Measurements from ENCODE around the gene ZNF438.

The ZNF438 gene

DNA sequence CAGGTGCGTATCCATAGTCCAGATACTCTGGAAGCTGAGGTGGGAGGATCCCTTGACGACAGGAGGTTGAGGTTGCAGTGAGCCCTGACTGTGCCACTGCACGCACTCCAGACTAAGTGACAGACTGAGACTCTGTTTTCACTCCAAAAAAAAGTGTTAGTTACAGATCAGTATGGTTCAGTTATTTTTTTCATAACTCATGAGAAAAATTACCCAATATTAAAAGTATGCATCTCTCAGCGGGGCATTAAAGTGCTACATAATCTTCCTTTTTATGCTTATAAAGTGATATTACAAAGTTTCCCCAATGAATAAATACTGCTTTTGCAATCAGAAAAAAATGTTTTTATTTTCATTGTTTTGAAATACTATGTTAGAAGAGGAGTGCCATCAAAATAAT lies 147.9 kb downstream of the ZNF438 start:
- DNase-seq (ENCODE audit: low spot score), result no peak

DNA sequence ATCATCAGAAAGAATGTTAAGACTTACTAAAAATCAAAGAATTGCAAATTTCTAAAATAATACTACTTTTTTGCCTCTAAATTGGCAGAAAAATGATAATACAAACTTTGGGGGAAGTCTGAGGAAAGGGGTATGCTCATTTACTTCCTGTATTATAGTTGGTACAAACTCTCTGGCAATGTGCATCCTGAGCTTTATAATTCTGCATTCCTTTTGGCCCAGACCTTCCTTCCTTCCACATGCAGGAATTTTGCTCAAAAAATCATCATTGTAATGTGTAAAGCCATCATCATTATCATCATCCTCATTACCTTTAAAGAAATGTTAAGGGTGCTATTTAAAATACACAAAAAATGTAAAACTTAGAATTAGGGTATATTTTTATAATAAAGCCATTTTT lies 148.5 kb downstream of the ZNF438 start:
- DNase-seq (ENCODE audit: low spot score), result no peak

DNA sequence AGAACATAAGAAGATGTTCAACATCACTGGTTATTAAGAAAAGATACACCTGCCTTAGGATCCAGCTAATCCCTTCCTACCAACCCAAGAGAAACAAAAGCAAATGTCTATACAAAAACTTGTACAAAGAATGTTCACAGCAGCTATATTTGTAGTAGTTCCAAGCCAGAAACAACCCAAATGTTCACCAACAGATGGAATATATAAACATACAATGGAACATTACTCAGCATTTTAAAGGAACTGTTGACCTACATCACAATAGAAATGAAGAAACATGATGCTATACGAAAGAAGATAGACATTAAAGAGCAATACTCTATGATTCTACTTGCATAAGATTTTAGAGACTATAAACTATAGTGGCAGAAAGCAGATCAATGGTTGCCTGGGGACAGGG lies 149.4 kb downstream of the ZNF438 start:
- no peak for DNase-seq (ENCODE audit: low spot score)

DNA sequence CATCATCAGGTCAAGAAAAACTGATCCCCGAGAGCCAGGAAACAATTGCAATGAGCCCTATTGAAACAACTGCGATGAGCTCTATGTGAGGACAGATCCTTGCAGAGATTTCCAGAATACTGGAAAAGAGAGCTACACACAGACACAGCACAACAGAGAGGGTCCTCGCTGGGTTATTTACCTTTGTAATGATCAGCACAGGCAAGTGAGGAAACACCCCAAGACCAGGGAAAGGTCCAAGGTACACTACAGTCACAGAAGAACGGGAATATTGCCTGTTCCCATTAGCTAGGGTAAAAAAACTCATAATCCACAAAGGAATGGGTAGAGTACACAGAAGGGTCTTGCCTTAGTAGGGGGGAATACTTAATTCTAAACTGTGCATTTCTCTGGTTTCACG lies 152.7 kb downstream of the ZNF438 start:
- no peak for DNase-seq (ENCODE audit: low spot score)

DNA sequence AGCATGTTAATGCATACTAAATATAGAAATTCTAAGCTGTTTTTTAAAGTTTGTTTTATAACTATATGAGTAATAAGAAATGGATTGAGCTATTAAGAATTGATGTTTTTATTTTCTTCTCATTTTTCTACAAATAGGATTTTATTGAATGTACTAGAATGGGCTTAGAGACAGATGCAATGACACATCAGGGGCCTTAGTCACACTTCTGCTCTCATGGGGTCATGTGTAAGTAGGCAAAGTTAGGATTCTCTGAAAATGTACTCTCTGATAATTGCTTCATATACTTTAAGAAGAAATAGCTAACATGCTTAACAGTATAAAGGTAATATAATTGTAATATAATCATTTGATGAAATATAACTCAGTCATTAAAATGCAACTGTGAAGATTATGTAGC lies 154.6 kb downstream of the ZNF438 start:
- DNase-seq (ENCODE audit: low spot score), result no peak

DNA sequence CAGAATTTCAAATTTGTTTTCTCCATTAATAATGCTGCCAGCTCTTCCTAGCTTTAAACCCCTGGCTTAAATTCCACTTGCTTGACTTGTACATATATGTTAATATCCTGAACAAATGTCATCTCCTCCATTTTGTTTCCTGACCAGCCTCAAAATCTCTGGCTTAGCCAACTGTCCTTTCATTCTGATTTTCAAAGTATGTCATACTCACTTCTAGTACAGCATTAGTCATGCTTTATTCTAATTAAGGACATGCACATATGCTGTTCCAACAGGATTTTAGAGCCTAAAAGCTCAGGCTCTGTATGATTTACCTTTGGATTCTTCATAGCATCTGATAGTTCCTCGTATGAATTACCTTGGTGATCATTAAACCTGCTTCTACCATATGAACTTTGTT lies 158.3 kb downstream of the ZNF438 start:
- no peak for DNase-seq (ENCODE audit: low spot score)

DNA sequence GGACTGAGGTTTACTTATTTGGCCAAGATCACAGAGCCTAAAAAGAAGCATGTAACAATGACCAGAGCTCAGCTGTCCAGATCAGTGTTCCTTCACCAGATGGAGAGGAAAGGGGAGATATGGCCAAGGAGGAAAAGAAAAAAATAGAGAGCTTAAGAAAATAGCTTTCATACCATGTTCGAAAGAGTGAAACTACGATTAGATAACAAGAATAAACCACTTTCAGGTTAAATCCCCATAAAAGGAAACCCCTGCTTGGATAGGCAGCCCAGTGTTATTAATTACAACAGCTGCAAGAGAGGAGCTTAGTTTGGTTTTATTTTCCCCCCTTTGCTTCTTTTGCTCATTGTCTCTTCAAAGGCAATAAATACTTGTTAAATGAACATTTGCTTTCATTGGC lies 160.8 kb downstream of the ZNF438 start:
- DNase-seq (ENCODE audit: low spot score), result no peak

DNA sequence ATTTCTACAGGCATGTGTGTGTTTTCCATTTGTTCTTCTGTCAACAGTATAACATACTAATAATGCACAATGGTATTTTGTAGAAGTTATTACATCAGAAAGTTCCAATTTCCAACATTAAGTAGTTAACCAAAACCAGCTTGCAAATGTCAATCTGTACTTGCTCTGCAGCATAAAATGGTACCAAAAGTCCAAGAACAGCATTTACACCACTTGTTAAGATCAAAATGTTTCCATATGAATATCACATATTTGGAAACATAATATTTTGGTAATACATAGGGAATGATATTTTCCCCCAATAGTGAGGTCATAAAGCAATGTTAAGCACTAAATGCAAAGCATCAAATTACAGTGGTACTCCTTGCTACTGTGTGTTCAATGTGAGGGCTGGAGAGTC lies 162.1 kb downstream of the ZNF438 start:
- no peak for DNase-seq (ENCODE audit: low spot score)

DNA sequence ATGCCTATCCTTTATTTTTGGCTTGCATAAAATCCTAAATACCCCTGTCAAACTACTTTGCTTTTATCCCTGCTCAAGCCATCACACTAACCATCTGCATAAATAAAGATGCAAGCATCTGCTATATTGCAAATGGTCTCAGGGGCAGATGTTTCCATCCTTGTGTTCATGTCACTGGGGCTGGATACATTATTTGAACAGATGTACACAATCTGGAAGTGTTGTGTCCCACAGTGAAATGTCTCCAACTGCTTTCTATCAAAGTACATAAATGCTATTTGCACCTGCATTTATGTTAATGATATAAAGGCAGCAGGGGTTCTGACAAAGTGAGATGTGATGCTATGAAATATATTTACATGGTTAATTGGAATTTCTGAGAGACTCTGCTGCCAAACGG lies 163.1 kb downstream of the ZNF438 start:
- DNase-seq (ENCODE audit: low spot score), result no peak

DNA sequence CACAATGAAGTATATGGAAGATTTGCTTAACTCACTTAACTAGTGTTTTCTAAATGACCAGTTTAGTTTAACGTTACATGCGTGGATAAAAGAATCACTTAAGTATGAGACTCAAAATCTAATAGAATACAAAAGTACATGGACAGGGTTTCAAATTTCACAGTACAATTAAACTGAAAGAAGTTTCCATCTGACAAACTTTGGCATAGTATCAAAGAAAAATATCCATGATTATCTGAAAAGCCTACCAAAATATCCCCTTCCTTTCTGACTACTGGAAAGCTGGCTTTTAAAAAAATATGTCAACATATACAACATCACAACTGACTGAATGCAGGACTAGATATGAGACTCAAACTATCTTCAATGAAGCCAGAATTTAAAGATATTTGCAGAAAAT lies 164.8 kb downstream of the ZNF438 start:
- no peak for DNase-seq (ENCODE audit: low spot score)

DNA sequence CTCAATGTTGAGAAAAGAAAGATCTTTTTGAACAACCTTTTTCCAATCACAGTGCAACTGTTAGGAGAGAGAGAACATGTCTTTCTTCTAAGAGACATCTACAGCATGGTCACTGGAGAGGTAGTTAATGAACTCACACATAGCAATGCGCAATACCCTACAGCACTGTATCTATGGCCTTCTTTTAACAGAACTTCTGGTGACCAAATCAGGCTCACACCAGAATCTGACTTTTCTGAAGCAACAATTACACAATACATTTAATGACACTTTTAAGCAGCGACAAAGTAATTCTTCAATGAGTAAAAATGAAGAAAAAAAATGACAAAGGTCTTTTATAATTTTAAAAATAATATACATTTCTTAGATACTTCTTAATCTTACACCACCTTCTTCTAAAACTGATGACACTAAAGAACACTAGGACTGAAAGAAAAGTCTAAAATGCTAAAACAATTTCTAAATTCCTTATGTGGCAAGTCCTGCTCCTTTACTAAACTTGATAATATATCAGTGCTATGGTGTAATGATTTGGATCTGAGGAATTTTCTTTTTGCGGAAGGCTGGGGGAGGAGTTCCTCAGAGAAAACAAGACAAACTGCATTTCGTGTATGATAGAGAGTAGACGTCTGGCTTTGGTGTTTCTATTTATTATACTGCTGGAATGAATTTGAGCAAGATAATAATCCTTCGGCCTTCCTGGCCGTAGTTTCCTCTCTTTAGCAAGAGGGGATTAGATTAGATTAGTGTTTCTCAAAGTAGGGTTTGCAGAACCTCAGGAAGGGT lies 166.3 kb downstream of the ZNF438 start:
- DNase-seq (ENCODE audit: low spot score), result no peak

DNA sequence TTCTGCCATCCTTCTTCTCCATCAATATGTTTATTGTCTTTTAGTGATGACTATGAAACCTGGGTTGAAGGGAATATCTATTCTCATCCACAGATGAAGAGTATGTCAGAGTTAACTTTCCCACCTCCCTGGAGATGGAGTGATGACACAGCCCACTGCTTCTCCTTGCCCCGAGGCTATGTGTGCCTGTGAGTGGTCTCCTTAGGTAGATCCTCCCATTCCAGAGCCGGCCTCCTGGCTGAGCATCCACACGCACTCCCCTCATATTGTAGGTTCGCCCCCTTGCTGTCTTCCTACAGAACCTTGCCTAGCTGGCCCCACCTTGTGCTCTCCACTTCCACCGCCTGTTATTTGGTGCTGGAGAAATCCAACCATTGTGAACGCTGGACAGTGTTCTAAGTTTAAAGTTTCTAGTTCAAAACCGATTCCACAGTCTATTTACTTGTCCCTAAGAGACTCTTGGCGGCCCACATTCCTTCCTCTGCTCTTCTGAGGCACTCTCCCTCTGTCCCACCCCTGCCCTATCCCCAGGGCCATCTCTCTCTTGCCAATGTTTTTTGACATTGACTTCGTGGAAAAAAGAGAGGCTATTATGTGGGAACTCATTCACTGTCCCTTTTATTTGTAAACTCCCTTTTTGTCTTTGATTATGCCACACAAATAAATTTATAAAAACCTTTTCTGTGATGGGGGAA lies 168.0 kb downstream of the ZNF438 start:
- DNase-seq (ENCODE audit: low spot score), result no peak

DNA sequence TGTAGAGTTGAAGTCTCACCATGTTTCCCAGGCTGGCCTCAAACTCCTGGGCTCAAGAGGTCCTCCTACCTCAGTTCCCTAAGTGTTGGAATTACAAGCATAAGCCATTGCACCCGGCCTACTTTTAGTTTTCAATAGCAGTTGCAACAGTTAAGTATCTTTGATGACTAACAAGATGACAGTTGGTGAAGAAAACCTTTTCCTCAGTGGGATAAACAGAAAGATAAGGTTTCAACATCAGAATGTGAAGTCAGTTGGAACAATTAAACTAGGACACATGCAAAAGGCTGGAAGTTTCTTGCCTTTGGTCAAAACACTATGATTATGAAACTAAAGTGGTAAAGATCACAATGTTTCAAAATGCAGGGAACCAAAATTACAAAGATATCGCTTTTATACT lies 169.2 kb downstream of the ZNF438 start:
- DNase-seq (ENCODE audit: low spot score), result no peak

DNA sequence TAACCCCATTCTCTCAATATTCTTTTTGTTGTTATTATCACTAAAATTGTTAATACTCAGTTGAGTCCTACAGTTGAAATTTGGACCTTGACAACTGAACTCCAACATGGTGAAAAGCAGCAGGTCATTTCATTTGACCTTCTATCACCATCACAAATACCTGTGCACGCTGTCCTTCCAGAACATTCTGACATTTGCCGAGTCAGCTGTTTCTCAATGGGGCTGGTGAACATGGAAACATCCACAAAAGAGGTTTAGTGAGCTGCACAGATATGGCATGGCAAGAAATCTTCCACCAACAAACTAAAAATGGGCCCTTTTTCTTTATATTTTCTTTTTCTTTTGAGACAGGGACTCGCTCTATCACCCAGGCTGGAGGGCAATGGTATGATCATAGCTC lies 169.7 kb downstream of the ZNF438 start:
- no peak for DNase-seq (ENCODE audit: low spot score)

DNA sequence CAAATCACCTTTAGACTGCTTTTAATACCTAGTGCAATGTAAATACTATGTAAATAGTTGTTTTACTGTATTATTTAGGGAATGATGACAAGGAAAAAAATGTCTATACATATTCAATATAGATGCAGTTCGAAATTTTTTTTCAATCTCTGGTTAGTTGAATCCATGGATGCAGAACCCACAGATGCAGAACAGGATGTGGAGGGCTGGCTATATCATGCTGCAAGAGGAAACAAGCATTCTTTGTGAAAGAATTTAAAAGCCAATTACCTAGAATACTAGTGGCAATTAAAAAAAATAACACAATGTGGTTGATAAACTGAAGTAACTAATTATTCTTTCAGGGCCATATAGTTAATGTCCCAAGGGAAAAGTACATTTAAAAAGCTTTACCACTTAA lies 170.4 kb downstream of the ZNF438 start:
- DNase-seq (ENCODE audit: low spot score), result no peak

DNA sequence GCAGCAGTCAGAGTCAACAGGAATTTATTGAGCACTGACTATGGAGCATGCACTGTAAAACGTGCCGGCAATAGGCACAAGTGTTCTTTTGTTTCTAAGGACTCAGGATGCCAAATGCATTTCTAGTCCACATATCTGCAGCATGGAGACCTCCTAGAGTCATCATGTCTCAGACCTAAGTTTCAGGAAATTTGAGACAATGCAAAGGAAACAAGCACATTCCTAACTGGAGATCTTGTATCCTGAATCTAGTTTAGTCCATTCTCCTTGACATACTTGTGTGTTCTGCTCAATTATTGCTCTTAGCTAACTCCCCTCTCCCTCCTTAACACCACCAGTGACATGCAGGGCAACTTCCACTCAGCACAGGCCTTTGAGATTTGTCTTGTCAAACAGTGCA lies 173.2 kb downstream of the ZNF438 start:
- DNase-seq (ENCODE audit: low spot score), result no peak

DNA sequence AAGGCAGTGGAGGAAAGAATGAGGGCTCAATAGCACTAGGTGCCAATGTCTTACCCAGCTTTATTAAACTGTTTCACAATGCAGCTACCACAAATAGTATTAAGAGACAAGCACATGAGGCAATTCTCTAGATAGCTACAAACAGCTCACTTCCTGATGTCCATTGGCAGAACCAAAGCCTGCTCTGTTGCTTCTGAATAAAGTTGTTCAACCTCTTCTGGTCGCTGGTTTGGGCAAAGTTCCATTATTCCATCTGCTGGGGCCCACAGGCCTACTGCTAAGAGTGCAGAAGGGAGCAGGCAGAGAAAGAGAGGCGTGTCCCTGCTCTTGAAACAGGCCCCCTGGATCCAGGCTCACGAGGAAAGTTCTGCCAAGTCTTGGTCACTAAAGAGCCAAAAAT lies 173.9 kb downstream of the ZNF438 start:
- no peak for DNase-seq (ENCODE audit: low spot score)

DNA sequence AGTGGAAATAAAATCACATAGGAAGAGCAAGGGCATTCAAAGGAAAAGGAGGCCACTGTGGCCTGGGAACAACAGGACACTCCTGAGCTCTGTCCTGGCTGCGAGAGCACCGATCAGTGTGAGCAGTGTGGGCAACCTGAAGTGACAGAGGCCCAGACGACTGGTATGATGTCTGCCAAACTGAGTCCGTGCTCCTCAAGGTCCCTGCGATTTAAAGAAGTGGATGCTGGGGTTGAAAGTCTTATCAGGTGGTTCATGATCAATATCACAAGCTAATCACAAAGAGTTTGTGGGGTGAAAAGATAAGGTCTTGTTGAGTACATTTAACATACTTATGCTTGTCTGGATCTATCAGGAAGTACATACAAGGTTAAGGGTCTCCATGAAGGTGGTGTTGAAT lies 176.5 kb downstream of the ZNF438 start:
- DNase-seq (ENCODE audit: low spot score), result no peak

DNA sequence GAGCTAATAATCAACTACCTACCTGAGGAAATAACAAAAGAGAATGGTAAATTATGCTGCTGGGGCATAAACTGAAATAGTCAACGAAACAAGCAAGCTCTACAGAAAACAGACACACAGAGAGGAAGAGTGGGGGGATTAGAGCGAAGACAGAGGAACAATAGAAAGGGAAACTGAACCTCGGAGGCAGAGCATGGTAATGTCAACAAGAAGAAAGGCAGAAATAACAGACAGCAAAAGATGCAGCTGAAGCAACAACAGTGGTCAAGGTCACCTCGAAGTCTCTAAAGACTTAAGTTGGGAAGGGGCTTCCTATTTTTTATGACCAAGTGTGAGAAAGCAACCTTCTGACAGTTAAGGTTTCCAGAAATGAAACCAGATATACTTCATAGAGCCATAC lies 177.0 kb downstream of the ZNF438 start:
- no peak for DNase-seq (ENCODE audit: low spot score)

DNA sequence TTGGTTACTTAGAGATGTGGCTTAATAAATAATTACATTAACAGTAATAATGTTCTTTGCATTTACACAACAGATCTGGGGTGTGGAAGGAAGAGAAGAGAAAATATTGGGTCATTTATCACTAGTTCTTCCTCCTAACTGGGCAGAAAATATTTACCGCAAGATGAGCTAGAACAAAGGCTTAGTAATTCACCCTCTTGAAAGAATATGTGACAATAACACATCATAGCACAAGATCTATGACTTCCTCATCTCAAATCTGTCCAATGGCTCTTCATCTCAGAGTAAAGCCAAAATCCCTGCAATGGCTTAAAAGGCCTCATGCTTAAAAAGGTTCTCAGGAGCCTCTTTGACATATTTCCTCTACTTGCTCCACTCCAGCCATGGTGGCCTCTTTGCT lies 178.6 kb downstream of the ZNF438 start:
- DNase-seq (ENCODE audit: low spot score), result no peak

DNA sequence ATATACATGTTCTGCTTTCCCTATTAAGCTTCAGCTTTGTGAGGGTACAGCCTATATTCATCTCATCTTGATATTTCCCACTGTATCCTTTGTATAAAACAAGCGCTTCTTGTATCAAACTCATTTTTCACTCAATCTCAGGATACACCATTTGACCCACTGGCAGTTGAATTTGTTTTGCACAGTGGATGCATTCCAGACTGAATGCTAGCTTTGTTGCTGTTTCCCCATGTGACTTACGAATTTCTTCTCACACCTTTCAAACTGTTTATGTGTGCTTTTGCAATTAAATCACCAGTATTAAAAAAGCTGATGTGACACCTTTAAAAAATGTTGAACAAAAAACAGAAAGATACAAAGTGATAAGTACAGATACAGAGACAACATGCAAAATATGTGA lies 180.9 kb downstream of the ZNF438 start:
- no peak for DNase-seq (ENCODE audit: low spot score)

DNA sequence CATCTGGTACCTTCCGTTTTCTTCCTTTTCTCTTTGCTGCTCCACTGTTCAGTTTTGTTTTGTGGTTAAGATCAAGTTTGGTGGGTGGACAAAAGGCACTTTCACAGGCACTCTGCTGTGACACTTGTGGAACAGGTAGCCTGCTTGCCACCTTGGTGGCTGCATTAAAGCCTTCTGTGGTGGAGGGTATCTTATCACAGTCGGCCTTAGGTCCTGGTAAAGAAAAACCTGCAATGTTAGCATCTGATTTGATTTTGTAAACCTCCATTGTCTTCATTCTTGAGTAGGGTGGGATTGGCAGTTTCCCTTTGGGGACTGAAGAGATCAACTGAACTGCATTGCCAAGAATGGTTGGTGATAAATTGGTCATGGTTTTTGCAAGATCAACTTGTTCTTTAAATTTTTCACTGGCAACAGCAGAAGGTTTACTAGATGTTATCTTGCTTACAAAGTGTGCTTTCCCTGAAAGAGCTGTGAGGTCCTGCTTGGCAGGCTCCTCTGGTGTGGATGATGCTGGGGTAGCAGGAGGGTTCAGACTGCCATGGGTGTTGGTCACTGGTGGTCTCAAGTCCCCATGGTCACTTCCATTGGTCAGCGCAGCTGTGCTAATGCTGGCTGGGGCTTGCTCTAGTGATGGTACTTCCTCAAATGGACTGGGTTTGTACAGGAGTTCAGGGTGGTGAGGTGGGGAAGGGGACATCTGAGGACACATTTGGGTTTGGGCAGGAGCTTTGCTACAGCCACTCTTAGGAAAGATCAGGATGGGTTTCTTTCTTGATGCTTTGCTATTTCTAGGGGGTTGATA lies 182.2 kb downstream of the ZNF438 start:
- no peak for DNase-seq (ENCODE audit: low spot score)

DNA sequence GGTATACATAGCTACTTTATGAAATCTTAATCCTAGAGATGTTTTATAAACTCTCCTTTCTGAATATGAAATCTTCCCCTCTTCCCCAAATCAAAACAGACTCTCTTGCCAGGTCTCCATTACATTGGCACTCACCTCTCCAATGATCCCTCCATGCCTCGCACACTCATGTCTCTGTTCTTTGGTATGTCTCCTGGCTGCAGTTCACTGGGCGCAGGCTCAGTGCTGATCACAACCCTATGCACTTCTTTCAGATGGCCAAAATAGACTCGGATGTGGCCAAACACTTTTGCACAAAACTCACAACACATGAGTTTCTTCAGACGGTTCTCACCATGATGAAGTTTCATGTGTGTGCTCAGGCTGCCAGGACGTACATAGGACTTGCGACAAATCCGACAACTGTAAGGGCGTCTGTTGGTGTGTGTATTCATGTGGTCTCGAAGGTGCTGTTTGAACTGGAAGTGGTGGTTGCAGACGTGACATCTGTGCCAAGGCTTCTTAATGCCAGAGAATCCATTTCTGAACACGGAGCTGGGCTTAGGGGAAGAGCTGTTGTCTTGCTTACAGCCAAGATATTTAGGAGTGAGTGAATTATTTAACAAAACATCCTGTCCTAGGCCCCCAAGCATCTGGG lies 183.2 kb downstream of the ZNF438 start:
- no peak for DNase-seq (ENCODE audit: low spot score)
